IMR-90 (cell line): ENCODE measurements around the gene C1R. TPM values are rescaled to one million over a fixed set of nuclear protein-coding genes. Genes with fewer than 3 reads are reported as not detected.

Experiments
- ATAC-seq: fragments of 200-7000 bp; cut with Tn5 transposase; 2 replicates; pipeline ENCODE4 v1.9.1; 2020; ENCODE audit warnings: low read depth, mild to moderate bottlenecking, moderate library complexity
- BruUV-seq: library from RNA; stranded (reverse); fragments of 400-500 nt; replicated peaks from 2 replicates; lab custom pipeline; 2021; lab: Mats Ljungman, UMichigan
- CTCF ChIA-PET: fragments of 300-600 bp; formaldehyde crosslinking; extraction: SDS; loops from one replicate; lab custom pipeline; 2021; ENCODE audit warnings: antibody characterized with exemption; lab: Yijun Ruan, JAX
- POLR2A ChIA-PET: fragments of 300-600 bp; sonication (Branson Sonifier 250); formaldehyde crosslinking; loops from one replicate; lab custom pipeline; 2022; ENCODE audit warnings: antibody characterized with exemption; ENCODE audit not compliant: unreplicated experiment; lab: Charles Lee
- DNase-seq: peaks from one replicate; pipeline ENCODE4 v3.0.0; 2013
- H2AFZ ChIP-seq: replicated peaks from 2 replicates; pipeline ENCODE3; 2013; ENCODE audit warnings: low read length, mild to moderate bottlenecking; ENCODE audit not compliant: poor library complexity
- H2AK5ac ChIP-seq: 2 replicates; pipeline ENCODE4 v1.6.1; 2013; ENCODE audit warnings: low read depth, low read length, inconsistent platforms
- H2AK9ac ChIP-seq: replicated peaks from 2 replicates; pipeline ENCODE3; 2013; ENCODE audit warnings: mild to moderate bottlenecking, low read depth, low read length, moderate library complexity; ENCODE audit not compliant: poor library complexity
- H2BK120ac ChIP-seq: 2 replicates; pipeline ENCODE4 v1.6.1; 2013; ENCODE audit warnings: low read depth, low read length, inconsistent platforms
- H2BK15ac ChIP-seq: 3 replicates; pipeline ENCODE4 v1.6.1; 2013; ENCODE audit warnings: low read depth, low read length, inconsistent platforms
- H2BK20ac ChIP-seq: 2 replicates; pipeline ENCODE4 v1.6.1; 2013; ENCODE audit warnings: low read depth, mild to moderate bottlenecking, inconsistent platforms, low read length, moderate library complexity
- H2BK5ac ChIP-seq: 2 replicates; pipeline ENCODE4 v1.6.1; 2013; ENCODE audit warnings: mild to moderate bottlenecking, low read depth, low read length, inconsistent platforms; ENCODE audit not compliant: poor library complexity, severe bottlenecking
- H3K14ac ChIP-seq: replicated peaks from 2 replicates; pipeline ENCODE4 v1.6.1; 2013; ENCODE audit warnings: low read depth, low read length, inconsistent platforms
- H3K18ac ChIP-seq: 2 replicates; pipeline ENCODE4 v1.6.1; 2013; ENCODE audit warnings: low read depth, low read length, control low read depth
- H3K23ac ChIP-seq: 2 replicates; pipeline ENCODE4 v1.6.1; 2013; ENCODE audit warnings: low read depth, low read length, inconsistent platforms
- H3K27ac ChIP-seq: 2 replicates; pipeline ENCODE4 v1.5.1; 2013; ENCODE audit warnings: mild to moderate bottlenecking, control low read depth, low read length; ENCODE audit not compliant: insufficient read depth
- H3K27me3 ChIP-seq: 2 replicates; pipeline ENCODE4 v1.6.1; 2013; ENCODE audit warnings: low read length; ENCODE audit not compliant: control insufficient read depth, insufficient read depth
- H3K36me3 ChIP-seq: 2 replicates; pipeline ENCODE4 v1.6.1; 2013; ENCODE audit warnings: low read length, mixed read lengths; ENCODE audit not compliant: control insufficient read depth, insufficient read depth
- H3K4ac ChIP-seq: 2 replicates; pipeline ENCODE4 v1.6.1; 2013; ENCODE audit warnings: low read depth, low read length, inconsistent platforms
- H3K4me1 ChIP-seq: 2 replicates; pipeline ENCODE4 v1.6.1; 2013; ENCODE audit warnings: low read length, mixed read lengths; ENCODE audit not compliant: control insufficient read depth, insufficient read depth
- H3K4me2 ChIP-seq: 2 replicates; pipeline ENCODE4 v1.6.1; 2013; ENCODE audit warnings: low read depth, mild to moderate bottlenecking, control low read depth, low read length, moderate library complexity
- H3K4me3 ChIP-seq: 2 replicates; pipeline ENCODE4 v1.5.1; 2013; ENCODE audit warnings: low read depth, mild to moderate bottlenecking, control low read depth, low read length, moderate library complexity; ENCODE audit not compliant: insufficient read depth
- H3K56ac ChIP-seq: 2 replicates; pipeline ENCODE4 v1.6.1; 2013; ENCODE audit warnings: low read length, inconsistent platforms; ENCODE audit not compliant: insufficient read depth; ENCODE audit errors: extremely low read depth
- H3K79me1 ChIP-seq, 2 experiments: 2 replicates each; pipeline ENCODE4 v1.6.1; 2013; ENCODE audit warnings: low read length in 2 of 2, inconsistent platforms in 1 of 2, low read depth in 1 of 2
- H3K9ac ChIP-seq: 2 replicates; pipeline ENCODE4 v1.6.1; 2013; ENCODE audit warnings: low read depth, low read length, control low read depth
- H3K9me1 ChIP-seq: 2 replicates; pipeline ENCODE4 v1.6.1; 2013; ENCODE audit warnings: low read length, inconsistent platforms; ENCODE audit not compliant: insufficient read depth
- H3K9me3 ChIP-seq: 2 replicates; pipeline ENCODE4 v1.6.1; 2013; ENCODE audit warnings: low read length; ENCODE audit not compliant: control insufficient read depth, insufficient read depth
- H4K20me1 ChIP-seq: 2 replicates; pipeline ENCODE4 v1.6.1; 2013; ENCODE audit warnings: low read length, inconsistent platforms; ENCODE audit not compliant: insufficient read depth
- H4K5ac ChIP-seq: 2 replicates; pipeline ENCODE4 v1.6.1; 2013; ENCODE audit warnings: mild to moderate bottlenecking, low read depth, low read length, control low read depth
- H4K8ac ChIP-seq, 2 experiments: 2 replicates each; pipeline ENCODE4 v1.6.1; 2013; ENCODE audit warnings: low read depth in 2 of 2, low read length in 2 of 2, control low read depth in 1 of 2, inconsistent platforms in 1 of 2
- H4K91ac ChIP-seq: 2 replicates; pipeline ENCODE4 v1.6.1; 2013; ENCODE audit warnings: low read depth, low read length, inconsistent platforms; ENCODE audit not compliant: insufficient read depth
- CEBPB ChIP-seq: IDR thresholded peaks from 2 replicates; pipeline ENCODE4 v1.6.1; 2012; ENCODE audit warnings: low read depth, low read length, improper control_type of control experiment
- MAZ ChIP-seq: IDR thresholded peaks from 2 replicates; pipeline ENCODE4 v1.6.1; 2012; ENCODE audit warnings: low read depth, mild to moderate bottlenecking, low read length, improper control_type of control experiment, moderate library complexity, borderline replicate concordance
- POLR2A ChIP-seq: IDR thresholded peaks from 2 replicates; pipeline ENCODE4 v1.6.1; 2012; ENCODE audit warnings: mild to moderate bottlenecking, low read depth, low read length
- RAD21 ChIP-seq: IDR thresholded peaks from 2 replicates; pipeline ENCODE4 v1.6.1; 2012; ENCODE audit warnings: low read length, improper control_type of control experiment
- RFX5 ChIP-seq: IDR thresholded peaks from 2 replicates; pipeline ENCODE4 v1.8.0; 2012; ENCODE audit warnings: low read depth, mild to moderate bottlenecking, low read length, moderate library complexity
- WGBS, 2 experiments: methylation state at CpG; one replicate each; pipeline versions ENCODE4 v1.1.5 to v1.1.7; 2013; ENCODE audit warnings: missing lambda C conversion rate in 2 of 2; ENCODE audit not compliant: insufficient read length in 1 of 2; ENCODE audit errors: extremely low coverage in 2 of 2; 5-methylcytosine and 5-hydroxymethylcytosine counted together
- dilution Hi-C: fragments of 300-500 bp; cut with HindIII; formaldehyde crosslinking; loops from one replicate; pipeline ENCODE4 v1.14.3; 2018; ENCODE audit warnings: low sequenced_read_pairs; ENCODE audit not compliant: unreplicated experiment
- in situ Hi-C: fragments of 300-500 bp; cut with MboI; formaldehyde crosslinking; loops from 3 replicates; pipeline ENCODE4 v1.14.3; 2019; ENCODE audit warnings: low sequenced_read_pairs, inconsistent platforms, mixed read lengths
- intact Hi-C: fragments of 100-400 bp; cut with micrococcal nuclease; formaldehyde crosslinking; loops from 2 replicates; pipeline ENCODE4 v1.10.0; 2022
- polyA plus RNA-seq, 3 experiments: library from polyadenylated mRNA; depleted of rRNA; stranded (reverse); fragments of >200 nt; gene quantifications; 2 replicates each; pipeline ENCODE4 v1.2.3, GENCODE V29; 2012; ENCODE audit warnings: low replicate concordance in 1 of 3
- total RNA-seq: library from RNA; depleted of rRNA; stranded (reverse); fragments of >200 nt; gene quantifications from 2 replicates; pipeline ENCODE4 v1.2.3, GENCODE V29; 2012

The C1R gene
- total and polyA plus RNA-seq, 2 of the 4 experiments (the other 2 are of a cell fraction), result 38.4 to 165 TPM

- TF ChIP-seq MAZ (no peak), CEBPB (no peak)
Observed at GRCh38 chr12:7096006-7096932, 4.0 kb upstream of the C1R start (continued).

GRCh38 chr12:7093892-7094291, 1.6 kb upstream of the C1R start:
- H3K9me1 ChIP-seq, result peaks cover 21% of the 10 kb centered on the region
- no peak overlapping the region for H2AFZ ChIP-seq
- intact Hi-C loops (no loop called here), in situ Hi-C loops (no loop called here), dilution Hi-C loops (no loop called here)
- H2BK15ac ChIP-seq, result no peak overlapping the region; the same call in 2 of the 3 replicates
- no peak overlapping the region for H3K27ac ChIP-seq
- H4K20me1 ChIP-seq, result no peaks in the 10 kb centered on the region
- DNase-seq, result no peak
- CTCF ChIA-PET, result interaction anchor here (0.7 to 1.9 kb wide), 3 partner anchors 13 to 34 kb away, joined by 3 to 5 read pairs (median 5); partner anchors contain the start of gene C1S
- H3K18ac ChIP-seq, result no peak overlapping the region
- peak overlapping the region; percentile 62; the same call in 1 of the 2 replicates for H4K91ac ChIP-seq
- peak overlapping the region; percentile 26; the same call in 1 of the 2 replicates for H2BK20ac ChIP-seq
- ATAC-seq, result no peak
- no TSS peak for BruUV-seq
- H2BK120ac ChIP-seq, result peak overlapping the region; percentile 14; the same call in 1 of the 2 replicates
- no peak overlapping the region for H3K56ac ChIP-seq
- no peaks in the 10 kb centered on the region for H3K9me3 ChIP-seq
- peaks cover 13 to 28% of the 10 kb centered on the region in 2 experiments; a peak in 3 of 4 replicates for H3K79me1 ChIP-seq
- no peak overlapping the region for H3K4me3 ChIP-seq
- WGBS, 2 experiments, result no CpG with 5 or more reads among the region's 10 CpGs
- no peak overlapping the region for H3K9ac ChIP-seq
- peak overlapping the region; percentile 43; the same call in 1 of the 2 replicates for H2AK5ac ChIP-seq
- H3K4me1 ChIP-seq, result peaks cover 26% of the 10 kb centered on the region
- TF ChIP-seq CEBPB (peak; percentile 47; the same call in 1 of the 2 replicates), RAD21 (no peak), POLR2A (no peak), RFX5 (no peak)
- H3K14ac ChIP-seq, result no peak overlapping the region
- POLR2A ChIA-PET, result interaction anchor here (0.5 to 0.7 kb wide), 2 partner anchors 33 to 49 kb away, joined by 3 read pairs; partner anchors contain the start of gene C1S
- H3K23ac ChIP-seq, result no peak overlapping the region
- no peak overlapping the region for H2BK5ac ChIP-seq
- peaks cover 19% of the 10 kb centered on the region; the same call in 1 of the 2 replicates for H3K36me3 ChIP-seq
- H3K27me3 ChIP-seq, result no peaks in the 10 kb centered on the region
- no peak overlapping the region for H2AK9ac ChIP-seq
- H3K4ac ChIP-seq, result peak overlapping the region; percentile 88; the same call in 1 of the 2 replicates
- H4K5ac ChIP-seq, result no peak overlapping the region; the same call in 1 of the 2 replicates
- H3K4me2 ChIP-seq, result no peak overlapping the region
- H4K8ac ChIP-seq, result no peak overlapping the region
